B cell (primary cell): ENCODE measurements around the gene ZMYND19. TPM values are rescaled to one million over a fixed set of nuclear protein-coding genes. Genes with fewer than 3 reads are reported as not detected.

Experiments used
- ATAC-seq: fragments of 200-7000 bp; cut with Tn5 transposase; one replicate; pipeline ENCODE4 v1.10.0; 2021; ENCODE audit warnings: low read depth, mild to moderate bottlenecking, moderate number of reproducible peaks, moderate library complexity
- CTCF ChIA-PET: fragments of 350-600 bp; sonication (Branson Sonifier 250); formaldehyde crosslinking; loops from one replicate; lab custom pipeline; 2021; ENCODE audit warnings: antibody characterized with exemption, inconsistent platforms; lab: Charles Lee
- POLR2A ChIA-PET: fragments of 350-600 bp; sonication (Branson Sonifier 250); formaldehyde crosslinking; loops from one replicate; lab custom pipeline; 2021; ENCODE audit warnings: antibody characterized with exemption; lab: Charles Lee
- DNase-seq: peaks from one replicate; pipeline ENCODE4 v3.0.0; 2013
- H2AFZ ChIP-seq: 2 replicates; pipeline ENCODE4 v1.6.1; 2012; ENCODE audit warnings: mild to moderate bottlenecking, low read depth, low read length; ENCODE audit not compliant: insufficient read depth, poor library complexity, severe bottlenecking
- H3K27ac ChIP-seq, 2 donors: 1 replicate in 1 of 2; 2 replicates in 1 of 2; pipeline ENCODE4 v1.5.1; 2012 to 2013; ENCODE audit warnings: low read length in 2 of 2, mild to moderate bottlenecking in 2 of 2, moderate library complexity in 1 of 2
- H3K27me3 ChIP-seq, 4 experiments: fragments of 200-600 bp in 1 of 4; sonication (generic) in 1 of 4; replicated peaks in 1 of 4; 1 replicate in 2 of 4; 2 replicates in 2 of 4; pipeline versions ENCODE4 v1.6.1 to v1.7.0; 2013 to 2016; ENCODE audit warnings: low read length in 3 of 4, mild to moderate bottlenecking in 2 of 4, mixed read lengths in 1 of 4, moderate library complexity in 1 of 4; ENCODE audit not compliant: insufficient read depth in 4 of 4, control insufficient read depth in 3 of 4; ENCODE audit errors: control extremely low read depth in 1 of 4
- H3K36me3 ChIP-seq, 2 experiments: replicated peaks in 1 of 2; 1 replicate in 1 of 2; 2 replicates in 1 of 2; pipeline versions ENCODE4 v1.6.1 to v1.7.1; 2013; ENCODE audit warnings: low read length in 1 of 2; ENCODE audit not compliant: insufficient read depth in 2 of 2, control insufficient read depth in 1 of 2; ENCODE audit errors: control extremely low read depth in 1 of 2, extremely low read depth in 1 of 2
- H3K4me1 ChIP-seq, 2 donors: fragments of 200-600 bp in 1 of 2; sonication (generic) in 1 of 2; 1 replicate in 1 of 2; 2 replicates in 1 of 2; pipeline versions ENCODE4 v1.5.1 to v1.6.1; 2013 to 2017; ENCODE audit warnings: low read length in 2 of 2; ENCODE audit not compliant: control insufficient read depth in 2 of 2, insufficient read depth in 2 of 2
- H3K4me2 ChIP-seq: replicated peaks from 2 replicates; pipeline ENCODE3; 2012; ENCODE audit warnings: mild to moderate bottlenecking, low read depth, low read length; ENCODE audit not compliant: poor library complexity, severe bottlenecking
- H3K4me3 ChIP-seq, 5 experiments: fragments of 200-600 bp in 1 of 5; sonication (generic) in 1 of 5; 1 replicate in 3 of 5; 2 replicates in 2 of 5; pipeline versions ENCODE4 v1.5.1 to v1.7.0; 2011 to 2016; ENCODE audit warnings: low read length in 4 of 5, mild to moderate bottlenecking in 4 of 5, low read depth in 2 of 5, control low read depth in 1 of 5, moderate library complexity in 1 of 5; ENCODE audit not compliant: insufficient read depth in 1 of 5; ENCODE audit errors: control extremely low read depth in 1 of 5, extremely low read depth in 1 of 5
- H3K79me2 ChIP-seq: fragments of 200-600 bp; sonication (generic); one replicate; pipeline ENCODE4 v1.6.0; 2016; ENCODE audit warnings: low read length; ENCODE audit not compliant: control insufficient read depth, insufficient read depth
- H3K9ac ChIP-seq: fragments of 200-600 bp; sonication (generic); 2 replicates; pipeline ENCODE4 v1.6.1; 2017; ENCODE audit warnings: mild to moderate bottlenecking, low read length, moderate library complexity
- H3K9me3 ChIP-seq, 3 donors: one replicate each; pipeline versions ENCODE4 v1.6.1 to v1.7.1; 2013; ENCODE audit warnings: low read length in 2 of 3; ENCODE audit not compliant: control insufficient read depth in 2 of 3, insufficient read depth in 1 of 3; ENCODE audit errors: control extremely low read depth in 1 of 3
- H4K20me1 ChIP-seq: 2 replicates; pipeline ENCODE4 v1.6.0; 2012; ENCODE audit warnings: mild to moderate bottlenecking, low read length; ENCODE audit not compliant: insufficient read depth, control insufficient read depth, poor library complexity, severe bottlenecking
- H3K27ac Mint-ChIP-seq: one replicate; pipeline ENCODE4 v1.8.0; 2021; ENCODE audit warnings: mixed read lengths
- H3K27me3 Mint-ChIP-seq: one replicate; pipeline ENCODE4 v1.8.0; 2021; ENCODE audit warnings: mixed read lengths
- H3K4me1 Mint-ChIP-seq: one replicate; pipeline ENCODE4 v1.8.0; 2021; ENCODE audit warnings: mixed read lengths
- H3K4me3 Mint-ChIP-seq: one replicate; pipeline ENCODE4 v1.8.0; 2021; ENCODE audit warnings: mixed read lengths
- H3K9me3 Mint-ChIP-seq: one replicate; pipeline ENCODE4 v1.8.0; 2022; ENCODE audit warnings: mixed read lengths; ENCODE audit not compliant: insufficient read depth
- CTCF ChIP-seq: fragments of 200-600 bp; IDR thresholded peaks from one replicate; pipeline ENCODE4 v1.8.0; 2022; ENCODE audit warnings: antibody characterized with exemption, mild to moderate bottlenecking
- EZH2 ChIP-seq: IDR thresholded peaks from 2 replicates; pipeline ENCODE4 v1.6.1; 2012; ENCODE audit warnings: borderline replicate concordance, low read depth, mild to moderate bottlenecking, moderate library complexity, low read length; ENCODE audit not compliant: insufficient read depth, poor library complexity, severe bottlenecking
- WGBS: methylation state at CpG from one replicate; pipeline ENCODE4 v1.1.5; 2013; ENCODE audit warnings: missing lambda C conversion rate; ENCODE audit not compliant: insufficient coverage; 5-methylcytosine and 5-hydroxymethylcytosine counted together
- intact Hi-C: fragments of 100-400 bp; cut with micrococcal nuclease; formaldehyde crosslinking; loops from one replicate; pipeline ENCODE4 v1.10.0; 2022
- polyA plus RNA-seq: library from polyadenylated mRNA; depleted of rRNA; stranded (reverse); fragments of >200 nt; gene quantifications from 2 replicates; pipeline ENCODE4 v1.2.3, GENCODE V29; 2012
- total RNA-seq, 2 donors: library from RNA; stranded (reverse); fragments of 120-200 nt in 1 of 2; gene quantifications; 1 replicate in 1 of 2; 2 replicates in 1 of 2; pipeline versions ENCODE4 v1.2.3 to v1.2.4, GENCODE V29; 2013 to 2022

Gene ZMYND19
- total and polyA plus RNA-seq, 2 donors (not counting 1 experiment from before 2014, with no cell fraction given), result 22.0 to 24.1 TPM

DNA sequence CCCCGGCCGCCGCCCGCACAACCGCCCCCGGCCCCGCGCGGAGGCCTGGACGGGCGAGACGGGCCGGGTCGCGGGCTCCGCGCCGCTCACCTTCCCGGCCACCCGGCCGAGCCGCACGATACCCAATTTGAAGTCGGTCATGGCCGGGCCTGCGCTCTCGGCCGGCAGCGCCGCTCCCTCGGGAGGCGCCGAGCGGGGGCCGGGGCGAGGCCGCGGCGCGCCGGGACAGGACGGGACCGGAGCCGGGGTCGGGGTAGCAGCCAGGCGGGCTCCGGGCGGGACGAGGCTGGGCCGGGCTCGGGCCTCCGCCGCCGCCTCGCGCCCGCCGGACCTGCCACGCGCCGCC lies 216 bp downstream of the ZMYND19 start:
- no peak for TF ChIP-seq EZH2
- TF ChIP-seq CTCF, result no peak
- ATAC-seq, result no peak
- no peak overlapping the region for H3K4me3 Mint-ChIP-seq

GRCh38 chr9:137589441-137590122 lies 730 bp downstream of the ZMYND19 start:
- intact Hi-C loops, result loop anchor here (1.0 to 2.0 kb wide), 4 partner anchors 11 to 39 kb away; partner anchors contain the start of genes ARRDC1, DPH7, MRPL41 and PNPLA7
- peaks cover 0 to 26% of the 10 kb centered on the region in 2 experiments for H3K36me3 ChIP-seq
- peak overlapping the region; percentile 93 for H3K4me2 ChIP-seq
- no peaks in the 10 kb centered on the region for H3K27me3 Mint-ChIP-seq
- H3K27ac ChIP-seq, result no peak overlapping the region
- DNase-seq (peak; percentile 46), ATAC-seq (no peak)
- no peaks in the 10 kb centered on the region for H3K9me3 ChIP-seq
- ChIA-PET POLR2A (no interaction called here), CTCF (interaction anchor here (2.0 kb wide), 1 partner anchor 83 kb away, joined by 6 read pairs; no protein-coding TSS in a partner anchor)
- H3K9ac ChIP-seq, result peak overlapping the region; percentile 56
- TF ChIP-seq EZH2 (no peak), CTCF (no peak)
- 11% methylated on average over 57 of the region's 58 CpGs for WGBS
- peaks cover 12% of the 10 kb centered on the region for H3K4me1 Mint-ChIP-seq
- peak overlapping the region; percentile 54 for H2AFZ ChIP-seq
- H3K79me2 ChIP-seq, result peaks cover 13% of the 10 kb centered on the region
- H4K20me1 ChIP-seq, result peaks cover 5% of the 10 kb centered on the region
- H3K27ac Mint-ChIP-seq, result peak overlapping the region; percentile 63
- H3K4me3 Mint-ChIP-seq, result peak overlapping the region; percentile 85
- H3K9me3 Mint-ChIP-seq, result no peaks in the 10 kb centered on the region
- H3K4me1 ChIP-seq, result peaks cover 9 to 15% of the 10 kb centered on the region in 2 donors
- no peaks in the 10 kb centered on the region for H3K27me3 ChIP-seq
- H3K4me3 ChIP-seq, result peak overlapping the region; percentile 9 to 58 (median 47)

More for the DNA sequence above, 216 bp downstream of the ZMYND19 start:
- Mint-ChIP-seq H3K9me3 (no peaks in the 10 kb centered on the region), H3K27ac (no peak overlapping the region), H3K27me3 (no peaks in the 10 kb centered on the region), H3K4me1 (peaks cover 12% of the 10 kb centered on the region)
- Histone ChIP-seq H3K79me2 (peaks cover 13% of the 10 kb centered on the region), H3K4me3 (peak overlapping the region in 3 of 5 experiments; percentile 47 to 58 (median 51)), H2AFZ (no peak overlapping the region), H4K20me1 (peaks cover 5% of the 10 kb centered on the region), H3K9ac (peak overlapping the region; percentile 56), H3K4me1 (peaks cover 9 to 15% of the 10 kb centered on the region in 2 donors), H3K4me2 (peak overlapping the region; percentile 93), H3K27ac (no peak overlapping the region), H3K27me3 (no peaks in the 10 kb centered on the region), H3K9me3 (no peaks in the 10 kb centered on the region), H3K36me3 (peaks cover 0 to 24% of the 10 kb centered on the region in 2 experiments)
- ChIA-PET CTCF (no interaction called here), POLR2A (interaction anchor here (0.7 to 1.6 kb wide), 3 partner anchors 11 to 29 kb away, joined by 7 to 8 read pairs (median 7); partner anchors contain the start of genes ARRDC1 and EHMT1)
- DNase-seq, result no peak
- under 1% methylated on average over 61 of the region's 61 CpGs for WGBS
- intact Hi-C loops, result loop anchor here (1.0 to 2.0 kb wide), 4 partner anchors 12 to 39 kb away; partner anchors contain the start of genes ARRDC1, DPH7, MRPL41 and PNPLA7
